ENCODE data around the gene KIRREL1. TPM values are rescaled to one million over a fixed set of nuclear protein-coding genes. Genes with fewer than 3 reads are reported as not detected.
A peak's percentile ranks its signal among the peaks of the same experiment; 100 is the strongest.

KIRREL1 gene
- 120 TPM in 2 replicates for total RNA-seq

GRCh38 chr1:157993147-157993917 is at the start of gene KIRREL1:
Gene KIRREL1, plus strand, starts transcription at chr1:157993645. Its CDS starts 32 bp downstream, at chr1:157993677.
- peak; percentile 66 for DNase-seq (ENCODE audit: low read depth)

GRCh38 chr1:157944663-157945280 is 48.7 kb upstream of the KIRREL1 start:
- DNase-seq (ENCODE audit: low read depth) = no peak
- TF ChIP-seq, protein P1, sequence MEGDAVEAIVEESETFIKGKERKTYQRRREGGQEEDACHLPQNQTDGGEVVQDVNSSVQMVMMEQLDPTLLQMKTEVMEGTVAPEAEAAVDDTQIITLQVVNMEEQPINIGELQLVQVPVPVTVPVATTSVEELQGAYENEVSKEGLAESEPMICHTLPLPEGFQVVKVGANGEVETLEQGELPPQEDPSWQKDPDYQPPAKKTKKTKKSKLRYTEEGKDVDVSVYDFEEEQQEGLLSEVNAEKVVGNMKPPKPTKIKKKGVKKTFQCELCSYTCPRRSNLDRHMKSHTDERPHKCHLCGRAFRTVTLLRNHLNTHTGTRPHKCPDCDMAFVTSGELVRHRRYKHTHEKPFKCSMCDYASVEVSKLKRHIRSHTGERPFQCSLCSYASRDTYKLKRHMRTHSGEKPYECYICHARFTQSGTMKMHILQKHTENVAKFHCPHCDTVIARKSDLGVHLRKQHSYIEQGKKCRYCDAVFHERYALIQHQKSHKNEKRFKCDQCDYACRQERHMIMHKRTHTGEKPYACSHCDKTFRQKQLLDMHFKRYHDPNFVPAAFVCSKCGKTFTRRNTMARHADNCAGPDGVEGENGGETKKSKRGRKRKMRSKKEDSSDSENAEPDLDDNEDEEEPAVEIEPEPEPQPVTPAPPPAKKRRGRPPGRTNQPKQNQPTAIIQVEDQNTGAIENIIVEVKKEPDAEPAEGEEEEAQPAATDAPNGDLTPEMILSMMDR (IDR thresholded peaks at IDR 0.05; ENCODE audit: insufficient read depth, low read depth, low read length) = no peak
- no peak overlapping the region for H3K4me3 ChIP-seq (ENCODE audit: low read depth, low read length)

More at GRCh38 chr1:157993147-157993917, at the start of gene KIRREL1:
- peak within 1 kb of the TSS; percentile 99 for H3K4me3 ChIP-seq (ENCODE audit: low read depth, low read length)
- TF ChIP-seq, protein P1 (IDR thresholded peaks at IDR 0.05; ENCODE audit: insufficient read depth, low read depth, low read length) = no peak

DNA sequence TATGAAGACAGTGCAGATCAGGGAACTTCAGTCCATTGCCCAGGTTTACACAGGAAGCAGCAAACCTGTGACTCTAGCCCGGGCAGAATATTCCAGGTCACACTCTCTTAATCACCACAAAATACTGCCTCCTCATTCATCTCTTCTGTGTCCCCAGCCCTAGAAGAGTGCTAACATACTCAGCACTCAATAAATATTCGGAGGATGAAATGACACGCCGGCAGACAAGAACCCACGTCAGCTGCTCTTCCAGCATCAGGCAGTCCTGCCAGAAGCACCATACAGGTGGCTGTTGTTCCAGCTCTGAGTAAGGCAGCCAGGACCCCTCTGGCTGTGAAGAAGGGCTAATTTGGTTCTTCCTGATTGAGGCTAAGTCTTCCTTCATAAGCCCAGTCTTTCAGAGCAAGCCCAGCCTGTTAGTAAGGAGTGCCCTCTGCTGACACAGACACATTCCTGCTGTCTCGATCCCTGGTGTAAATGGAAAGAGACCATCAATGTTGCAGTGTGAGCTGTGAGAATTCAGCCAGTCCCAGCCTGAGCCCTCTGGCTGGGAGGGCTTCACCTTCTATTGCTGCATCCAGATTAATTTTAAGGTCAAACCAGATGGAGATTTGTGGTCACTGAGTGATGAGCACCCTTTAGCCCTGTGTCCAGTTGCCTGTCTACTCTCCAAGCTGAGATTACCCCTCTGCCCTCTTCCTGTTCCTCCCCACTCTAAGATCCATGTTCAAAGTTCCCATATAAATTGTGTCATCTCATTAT is 45.0 kb upstream of the KIRREL1 start:
- TF ChIP-seq, protein P1 (IDR thresholded peaks at IDR 0.05; ENCODE audit: insufficient read depth, low read depth, low read length) = peak; percentile 55
- peak; percentile 36 for DNase-seq (ENCODE audit: low read depth)
- no peak overlapping the region for H3K4me3 ChIP-seq (ENCODE audit: low read depth, low read length)

DNA sequence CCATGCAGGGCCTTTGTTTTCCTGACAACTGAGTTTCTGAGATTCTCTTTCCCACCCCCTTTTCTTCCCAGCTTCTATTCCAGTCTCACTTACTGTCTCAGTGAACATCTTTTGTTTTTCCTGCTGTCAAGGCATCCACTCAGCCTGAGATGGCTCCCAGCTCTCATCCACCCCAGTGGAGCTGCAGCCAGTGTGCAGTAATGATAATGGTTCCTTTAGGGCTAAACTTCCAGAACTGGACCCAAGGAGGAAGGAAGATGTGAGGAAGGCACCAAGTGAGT is 44.4 kb upstream of the KIRREL1 start:
- TF ChIP-seq, protein P1 (IDR thresholded peaks at IDR 0.05; ENCODE audit: insufficient read depth, low read depth, low read length) = no peak
- no peak for DNase-seq (ENCODE audit: low read depth)
- no peak overlapping the region for H3K4me3 ChIP-seq (ENCODE audit: low read depth, low read length)

DNA sequence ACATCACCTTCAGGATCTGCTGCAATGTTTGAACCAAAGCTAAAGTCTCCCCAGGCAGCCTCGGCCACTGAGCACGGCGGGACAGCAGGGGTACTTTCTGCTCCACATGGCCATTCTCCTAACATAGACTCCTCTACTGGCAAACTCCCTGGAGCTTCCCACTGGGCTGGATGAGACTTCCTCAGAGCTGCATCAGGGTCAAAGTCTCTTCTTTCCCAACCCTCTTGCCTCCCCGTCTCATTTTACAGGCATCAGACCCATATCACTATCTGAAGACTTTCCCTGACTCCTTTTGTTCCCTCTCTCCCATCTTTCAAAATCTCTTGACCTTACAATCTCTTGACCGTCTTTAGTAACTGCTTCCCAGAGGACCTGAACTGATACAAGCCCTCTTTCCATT is 42.2 kb upstream of the KIRREL1 start:
- H3K4me3 ChIP-seq (ENCODE audit: low read depth, low read length) = no peak overlapping the region
- TF ChIP-seq, protein P1 (IDR thresholded peaks at IDR 0.05; ENCODE audit: insufficient read depth, low read depth, low read length) = no peak
- DNase-seq (ENCODE audit: low read depth) = no peak

DNA sequence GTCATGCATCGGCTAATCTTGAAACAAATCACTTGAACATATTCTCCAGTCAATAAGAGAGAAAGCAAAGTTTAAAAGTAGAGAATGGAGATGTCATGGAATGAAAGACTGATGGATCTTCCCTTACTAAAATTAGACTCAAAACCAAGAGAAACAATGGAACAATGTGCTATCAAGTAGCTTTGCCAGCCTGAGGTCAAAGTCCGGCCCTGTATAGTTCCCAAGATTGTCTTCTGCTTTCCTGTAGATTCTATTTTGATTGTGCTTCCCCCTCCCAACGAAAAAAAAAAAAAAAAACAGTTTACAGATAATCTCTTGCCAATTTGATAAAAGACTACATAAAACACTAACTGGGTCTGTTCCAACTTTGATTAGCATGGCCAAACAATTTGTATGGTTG is 40.8 kb upstream of the KIRREL1 start:
- DNase-seq (ENCODE audit: low read depth) = no peak
- TF ChIP-seq, protein P1 (IDR thresholded peaks at IDR 0.05; ENCODE audit: insufficient read depth, low read depth, low read length) = no peak

More for the DNA sequence above, 40.8 kb upstream of the KIRREL1 start:
- H3K4me3 ChIP-seq (ENCODE audit: low read depth, low read length) = no peak overlapping the region

All from fibroblast of villous mesenchyme (primary cell).